ENCODE measurements around the gene ALOX5AP.

ALOX5AP gene

DNA sequence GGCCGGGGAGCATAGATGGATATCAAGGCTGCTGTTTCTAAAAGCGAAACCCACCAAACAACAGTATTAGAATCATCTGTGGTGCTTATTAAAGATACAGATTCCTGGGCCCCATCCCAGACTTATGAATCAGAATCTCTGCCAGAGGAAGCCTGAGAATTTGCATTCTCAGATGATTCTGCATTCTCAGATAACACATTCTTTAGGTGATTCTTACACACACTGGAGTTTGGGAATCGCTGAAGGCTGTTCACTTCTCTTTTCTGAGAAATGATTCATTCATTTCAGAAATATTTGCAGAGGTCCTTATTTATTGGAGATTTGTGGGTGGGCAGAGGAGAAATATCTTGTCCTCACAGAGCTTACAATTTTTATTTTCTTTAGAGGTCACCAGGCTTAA is 24.4 kb downstream of the ALOX5AP start:
- DNase-seq (ENCODE audit: low read depth) = no peak

DNA sequence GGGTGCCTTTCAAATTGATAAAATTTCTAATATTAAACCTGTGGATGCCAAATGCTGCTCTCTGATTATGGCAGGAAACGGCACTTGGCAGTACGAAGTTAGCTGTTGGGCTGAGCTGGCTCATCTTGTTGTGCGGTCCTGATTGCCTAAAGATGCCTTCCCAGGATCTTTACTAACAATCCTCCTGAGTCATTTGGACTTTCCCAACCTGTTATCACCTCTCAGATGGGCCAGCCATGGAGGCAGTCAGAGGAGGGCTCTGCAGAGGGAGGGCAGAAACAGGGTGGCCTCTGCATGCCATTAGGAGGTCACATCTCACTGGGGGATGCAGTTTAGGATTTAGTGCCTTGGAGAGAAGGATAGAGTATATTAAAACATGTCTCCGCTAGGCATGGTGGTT is 27.3 kb downstream of the ALOX5AP start:
- DNase-seq (ENCODE audit: low read depth) = no peak

DNA sequence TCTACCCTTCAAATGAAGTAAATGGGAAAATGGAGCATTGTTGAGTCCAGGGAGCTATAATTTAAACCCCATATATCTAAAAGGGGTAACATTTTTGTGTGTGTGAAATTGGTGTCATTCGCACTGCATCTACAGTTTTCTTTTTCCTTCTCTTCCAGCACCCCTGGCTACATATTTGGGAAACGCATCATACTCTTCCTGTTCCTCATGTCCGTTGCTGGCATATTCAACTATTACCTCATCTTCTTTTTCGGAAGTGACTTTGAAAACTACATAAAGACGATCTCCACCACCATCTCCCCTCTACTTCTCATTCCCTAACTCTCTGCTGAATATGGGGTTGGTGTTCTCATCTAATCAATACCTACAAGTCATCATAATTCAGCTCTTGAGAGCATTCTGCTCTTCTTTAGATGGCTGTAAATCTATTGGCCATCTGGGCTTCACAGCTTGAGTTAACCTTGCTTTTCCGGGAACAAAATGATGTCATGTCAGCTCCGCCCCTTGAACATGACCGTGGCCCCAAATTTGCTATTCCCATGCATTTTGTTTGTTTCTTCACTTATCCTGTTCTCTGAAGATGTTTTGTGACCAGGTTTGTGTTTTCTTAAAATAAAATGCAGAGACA is 28.6 kb downstream of the ALOX5AP start:
- DNase-seq (ENCODE audit: low read depth) = no peak

DNA sequence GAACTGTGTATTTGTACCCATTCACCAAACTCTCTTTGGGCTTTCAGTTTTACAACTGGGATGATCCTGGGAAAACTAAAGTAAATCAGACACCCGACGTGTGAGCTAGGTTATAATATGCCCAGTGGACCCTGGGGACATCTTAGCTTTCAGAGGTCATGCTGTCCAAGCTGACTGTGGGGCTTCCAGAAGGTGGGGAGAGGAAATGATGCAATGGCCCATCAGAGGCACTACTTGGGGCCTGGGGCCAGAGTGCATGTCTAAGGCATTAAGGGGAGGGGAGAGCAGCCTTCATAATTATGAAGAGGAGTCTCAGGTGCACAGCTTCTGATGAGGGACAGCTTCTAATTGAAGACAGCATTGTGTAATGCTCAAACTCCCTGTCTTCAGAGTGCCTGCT is 30.9 kb downstream of the ALOX5AP start:
- no peak for DNase-seq (ENCODE audit: low read depth)

DNA sequence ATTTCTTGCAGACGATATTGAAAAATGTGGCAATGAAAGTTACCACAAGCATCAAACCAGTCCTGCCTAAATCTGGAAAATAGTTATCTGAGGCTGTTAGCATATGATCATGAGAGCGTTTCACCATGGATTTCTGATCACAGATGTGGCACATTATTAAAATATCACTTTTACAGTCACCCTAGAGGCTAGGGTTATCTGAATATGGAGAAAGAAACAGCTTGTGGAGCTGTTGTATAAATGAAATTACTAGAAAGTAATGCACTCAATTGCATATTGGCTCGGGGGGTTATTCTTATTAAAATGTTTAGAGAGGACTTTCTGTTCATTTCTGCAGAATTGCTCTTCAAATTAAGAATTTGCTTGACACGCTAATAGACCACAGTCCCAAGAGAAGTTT is 35.6 kb downstream of the ALOX5AP start:
- DNase-seq (ENCODE audit: low read depth) = no peak

DNA sequence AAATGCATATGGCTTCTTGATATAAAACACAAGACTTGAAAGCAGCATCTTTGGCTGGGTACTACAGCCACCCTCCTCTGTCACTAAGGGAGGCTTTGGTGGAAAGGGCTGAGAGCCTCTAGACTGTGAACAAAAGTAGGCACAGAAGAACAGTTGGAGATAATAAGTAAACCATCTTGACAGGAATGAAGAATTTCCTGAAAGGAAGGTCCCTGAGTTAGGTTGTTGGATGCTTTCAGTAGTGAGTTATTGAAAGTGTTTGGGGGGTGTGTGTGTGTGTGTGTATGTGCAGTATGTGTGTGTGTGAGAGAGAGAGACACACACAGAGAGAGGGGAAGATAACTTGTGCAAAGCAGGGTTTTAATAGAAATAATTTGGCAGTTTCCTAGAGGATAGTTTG is 38.2 kb downstream of the ALOX5AP start:
- DNase-seq (ENCODE audit: low read depth) = no peak

DNA sequence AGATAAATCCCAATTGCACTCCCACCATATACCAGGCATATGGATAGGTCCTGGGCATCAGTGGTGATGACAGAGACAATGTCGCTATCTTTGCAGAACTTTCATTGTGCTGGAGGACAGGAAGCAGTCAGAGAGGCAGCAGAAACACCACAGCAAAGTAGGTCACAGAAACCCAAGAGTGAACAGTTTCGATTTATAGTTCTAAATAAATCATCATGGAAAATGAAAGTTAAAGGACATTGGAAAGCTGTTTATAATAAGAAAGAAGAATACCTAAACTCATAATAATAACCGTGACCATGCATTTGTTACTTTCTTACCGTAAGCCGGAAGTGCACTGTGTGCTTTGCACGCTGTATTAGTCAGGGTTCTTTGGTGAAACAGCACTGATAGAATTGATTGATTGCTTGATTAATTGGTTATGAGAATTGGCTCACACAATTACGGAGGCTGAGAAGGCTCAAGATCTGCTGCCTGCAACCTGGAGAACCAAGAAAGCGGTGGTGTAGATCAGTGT is 38.9 kb downstream of the ALOX5AP start:
- no peak for DNase-seq (ENCODE audit: low read depth)

DNA sequence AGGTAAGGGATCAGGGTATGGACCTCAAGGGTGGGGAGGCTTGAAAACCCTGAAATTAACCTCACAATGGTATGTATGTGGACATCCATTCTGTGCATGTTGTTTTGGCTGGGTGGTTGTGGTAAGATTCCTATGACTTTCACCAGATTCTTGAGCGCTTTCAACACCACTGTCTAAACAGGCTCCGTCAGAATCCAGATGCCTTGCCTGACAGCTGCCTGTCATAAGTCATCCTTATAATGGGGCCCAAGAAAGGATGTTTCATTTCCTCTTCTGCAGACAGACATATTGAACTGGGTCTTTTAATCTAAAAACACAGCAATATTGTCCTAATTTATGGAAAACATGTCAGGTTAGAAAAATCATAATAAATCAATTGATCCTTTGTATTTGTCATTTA is 41.3 kb downstream of the ALOX5AP start:
- DNase-seq (ENCODE audit: low read depth) = no peak

DNA sequence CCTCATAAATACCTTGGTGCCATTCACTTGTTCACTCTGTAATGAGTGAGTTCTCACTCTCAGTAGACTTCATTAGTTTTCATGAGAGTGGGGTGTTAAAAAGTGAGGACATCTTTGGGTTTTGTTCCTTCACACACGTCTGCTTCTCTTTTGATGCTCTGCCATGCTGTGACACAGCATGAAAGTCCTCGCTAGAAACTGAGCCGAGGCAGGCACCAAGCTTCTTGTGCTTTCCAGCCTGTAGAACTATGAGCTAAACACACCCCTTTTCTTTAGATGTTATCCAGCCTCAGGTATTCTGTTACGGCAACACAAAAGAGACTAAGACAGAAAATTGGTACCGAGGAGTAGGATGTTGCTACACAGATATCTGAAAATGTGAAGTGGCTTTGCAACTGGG is 43.7 kb downstream of the ALOX5AP start:
- no peak for DNase-seq (ENCODE audit: low read depth)

DNA sequence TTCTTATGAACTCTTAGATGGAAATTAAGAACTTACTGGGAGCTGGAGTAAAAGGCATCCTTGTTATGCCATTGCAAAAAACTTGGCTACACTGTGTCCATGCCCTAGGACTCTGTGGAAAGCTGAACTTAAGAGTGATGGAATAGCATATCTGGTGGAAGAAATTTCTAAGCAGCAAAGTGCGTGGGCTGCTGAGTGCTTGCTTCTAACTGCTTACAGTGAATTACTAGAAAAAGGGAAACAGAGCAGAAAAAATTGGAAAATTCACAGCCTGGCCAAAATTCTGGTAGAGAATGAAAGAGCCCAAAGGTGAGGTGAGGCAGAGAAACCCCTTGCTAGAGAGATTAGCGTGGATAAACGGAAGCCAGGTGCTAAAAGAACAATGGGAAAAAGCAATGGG is 44.3 kb downstream of the ALOX5AP start:
- DNase-seq (ENCODE audit: low read depth) = no peak

DNA sequence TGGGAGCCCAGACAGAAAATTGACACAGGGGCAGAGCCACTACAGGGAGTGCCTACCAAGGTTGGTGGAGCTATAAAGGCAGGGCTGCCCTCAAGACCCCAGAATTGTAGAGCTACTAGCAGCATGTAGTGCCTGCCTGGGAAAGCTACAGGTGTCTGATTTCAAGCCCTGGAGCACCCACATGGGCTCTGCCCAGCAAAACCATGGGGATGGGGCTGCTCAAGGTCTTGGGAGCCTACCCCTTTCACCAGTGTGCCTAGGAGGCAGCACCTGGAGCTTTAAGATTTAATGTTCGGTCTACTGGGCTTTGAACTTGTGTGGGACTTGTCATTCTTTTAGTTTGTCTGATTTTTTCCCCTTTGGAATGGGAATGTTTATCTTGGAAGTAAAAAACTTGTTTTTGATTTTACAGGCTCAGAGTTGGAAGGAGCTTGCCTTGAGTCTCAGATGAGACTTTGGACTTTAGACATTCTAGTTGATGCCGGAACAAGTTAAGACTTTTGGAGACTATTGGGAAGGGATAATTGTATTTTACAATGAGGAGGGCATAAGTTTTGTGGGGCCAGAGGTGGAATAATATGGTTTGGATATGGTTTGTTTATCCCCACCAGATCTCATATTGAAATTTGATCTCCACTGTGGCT is 45.1 kb downstream of the ALOX5AP start:
- DNase-seq (ENCODE audit: low read depth) = no peak

DNA sequence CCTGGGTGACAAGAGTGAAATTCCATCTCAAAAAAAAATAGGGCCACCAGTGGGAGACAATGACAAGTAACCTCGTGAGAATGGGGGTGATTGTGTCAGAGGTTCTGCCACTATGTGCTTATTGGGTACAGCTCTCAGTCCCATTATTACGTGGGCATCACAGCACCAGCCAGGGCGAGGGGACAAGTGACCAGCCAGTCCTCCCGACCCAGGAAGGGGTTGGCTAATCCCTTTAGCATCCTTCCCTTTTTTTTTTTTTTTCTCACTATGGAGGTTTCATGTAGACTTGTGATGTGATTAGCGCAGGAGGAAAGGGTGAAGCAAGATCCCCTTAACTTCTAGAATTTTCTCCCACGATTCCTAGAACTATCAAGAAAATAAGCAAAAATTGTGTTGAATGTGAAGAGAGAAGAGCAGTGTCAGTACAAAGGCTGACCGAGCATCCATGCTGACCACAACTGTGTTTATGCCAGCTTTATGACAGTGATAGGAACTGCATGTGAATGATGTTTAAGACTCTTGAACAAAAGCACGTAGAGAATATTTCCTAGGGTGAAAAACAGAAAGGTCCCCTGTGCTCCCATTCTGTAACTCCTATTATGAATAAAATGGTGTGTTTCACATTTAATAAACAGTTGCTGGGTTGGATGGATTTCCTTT is 50.0 kb downstream of the ALOX5AP start:
- DNase-seq (ENCODE audit: low read depth) = no peak

DNA sequence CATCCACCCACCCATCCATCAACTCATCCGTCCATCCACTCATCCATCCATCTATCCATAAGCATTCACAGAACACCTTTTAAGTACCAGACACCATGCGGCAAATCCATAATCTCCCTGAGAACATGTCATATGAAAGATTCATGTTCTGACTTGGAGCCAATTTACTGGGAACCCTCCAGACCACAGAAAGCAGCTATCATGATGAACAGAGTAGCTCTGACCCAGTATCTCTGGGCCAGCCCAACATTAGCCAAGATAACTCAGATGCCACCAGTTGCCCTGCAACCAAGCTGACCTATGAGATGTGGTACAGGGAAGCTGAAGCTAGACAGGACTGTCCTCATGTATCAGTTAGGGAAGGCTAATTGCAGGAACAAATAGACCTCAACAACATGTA is 51.3 kb downstream of the ALOX5AP start:
- DNase-seq (ENCODE audit: low read depth) = no peak

DNA sequence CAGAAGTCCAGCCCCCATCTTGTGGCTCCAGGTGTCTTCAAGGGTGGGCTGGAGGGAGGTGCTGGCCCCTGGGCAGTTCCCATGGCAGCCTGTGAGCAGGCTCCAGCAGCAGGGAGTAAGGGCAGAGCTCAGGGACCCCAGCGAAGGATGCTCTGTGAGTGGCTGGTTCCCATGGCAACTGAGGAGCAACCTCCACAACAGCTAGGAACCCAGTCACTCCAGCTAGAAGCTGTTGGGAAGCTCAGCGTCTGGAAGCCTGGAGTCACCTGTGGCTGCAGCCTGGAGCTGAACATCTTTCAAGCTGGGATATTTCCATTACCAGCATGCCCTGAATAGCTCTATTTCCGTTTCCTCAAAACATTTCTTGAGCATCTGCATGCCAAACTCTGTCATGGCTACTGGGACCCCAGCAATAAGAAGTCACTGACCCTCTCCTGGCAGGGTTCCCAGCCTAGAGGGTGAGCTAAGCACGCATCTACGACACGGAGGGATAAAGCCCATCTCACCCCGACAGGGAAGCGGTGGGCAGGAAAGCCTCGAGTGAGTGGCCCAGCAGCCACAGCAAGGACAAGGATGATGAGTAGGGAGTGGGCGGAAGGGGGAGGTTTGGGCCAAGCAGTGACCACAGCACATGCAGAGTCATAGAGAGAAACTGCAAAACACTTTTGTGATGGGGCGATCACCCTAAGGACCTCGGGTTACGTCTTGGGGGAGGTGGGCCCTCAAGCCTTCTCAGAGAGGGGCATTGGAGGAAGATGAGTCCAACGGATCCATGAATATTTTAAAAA is 52.6 kb downstream of the ALOX5AP start:
- no peak for DNase-seq (ENCODE audit: low read depth)

DNA sequence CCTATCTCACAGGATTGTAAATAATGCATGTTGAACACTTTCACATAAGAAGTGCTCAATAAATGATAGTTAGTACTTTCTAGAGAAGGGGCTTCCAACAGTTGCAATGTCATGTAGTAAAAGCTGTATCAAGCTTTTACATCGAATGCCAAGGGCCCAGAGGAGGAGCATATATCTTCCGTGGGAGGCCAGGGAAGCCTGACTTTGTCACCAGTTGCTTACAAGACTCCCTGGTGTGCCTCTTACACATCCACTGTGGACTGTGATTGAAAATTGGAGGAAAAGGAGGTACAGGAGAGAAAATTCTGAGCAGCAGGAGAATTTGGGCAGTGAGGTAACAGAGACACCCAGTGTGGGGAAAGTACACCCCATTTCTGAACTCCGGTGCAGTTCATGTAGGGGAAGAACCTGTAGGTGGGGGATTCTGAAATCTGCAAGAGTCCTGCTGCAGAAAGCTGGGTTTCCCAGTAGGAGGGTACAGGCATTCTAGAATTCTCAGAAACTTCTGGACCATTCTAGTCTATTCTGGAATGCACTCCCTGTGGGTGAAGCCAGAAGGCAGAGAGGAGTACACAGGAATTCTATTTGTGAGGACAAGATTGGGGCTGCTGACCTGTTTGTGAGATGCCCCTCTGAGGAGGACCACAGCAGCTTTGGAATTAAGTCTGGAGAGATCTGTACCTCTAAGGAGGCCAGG is 54.0 kb downstream of the ALOX5AP start:
- no peak for DNase-seq (ENCODE audit: low read depth)

DNA sequence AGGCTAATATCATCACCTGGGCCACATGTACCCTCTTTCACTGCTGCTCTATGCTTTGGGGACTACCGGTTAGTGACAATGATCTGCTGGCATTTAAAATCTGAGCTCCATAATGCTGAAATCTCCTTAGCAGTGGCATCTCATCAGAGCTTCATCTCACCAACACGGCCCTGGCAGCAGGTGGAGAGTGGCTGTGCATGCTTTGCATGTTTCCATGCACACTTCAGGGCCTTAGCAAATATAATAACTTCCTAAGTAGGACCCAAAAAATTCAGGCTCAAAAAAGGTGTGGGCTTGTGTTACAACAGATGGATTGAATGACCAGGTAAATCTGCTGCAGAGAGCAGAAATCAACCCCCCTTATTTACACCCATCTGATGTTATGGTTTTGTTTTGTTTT is 55.2 kb downstream of the ALOX5AP start:
- no peak for DNase-seq (ENCODE audit: low read depth)

DNA sequence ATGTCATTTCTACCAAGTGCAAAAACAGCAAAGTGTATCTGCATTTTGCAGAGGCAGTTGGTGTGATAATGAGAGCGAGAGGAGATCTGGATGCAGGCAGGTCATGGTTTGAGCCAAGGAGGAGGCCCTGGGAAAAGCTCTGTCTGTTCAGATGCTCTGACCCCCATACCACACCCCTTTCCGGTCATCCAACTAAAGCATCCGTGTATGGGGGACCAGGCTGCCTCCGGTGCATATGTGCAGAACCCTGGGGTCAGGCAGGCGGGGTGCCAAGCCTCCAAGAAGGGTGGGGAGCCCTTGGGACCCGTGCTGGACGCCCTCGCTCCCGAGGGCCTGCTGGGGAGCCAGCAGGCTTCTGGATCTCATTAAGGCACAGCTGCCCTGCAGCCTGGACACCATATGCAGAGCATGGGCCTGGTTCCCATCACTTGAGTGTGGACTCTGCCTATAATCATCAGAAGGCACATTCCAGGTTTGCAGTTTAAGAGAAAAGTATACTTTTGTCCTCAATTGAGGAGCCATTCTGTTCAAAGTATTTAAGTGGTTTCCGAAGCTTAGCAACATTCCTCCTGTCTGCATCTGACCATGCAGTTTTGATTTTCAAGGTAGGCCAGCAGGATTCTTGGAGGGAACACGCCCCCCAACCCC is 56.1 kb downstream of the ALOX5AP start:
- DNase-seq (ENCODE audit: low read depth) = no peak

DNA sequence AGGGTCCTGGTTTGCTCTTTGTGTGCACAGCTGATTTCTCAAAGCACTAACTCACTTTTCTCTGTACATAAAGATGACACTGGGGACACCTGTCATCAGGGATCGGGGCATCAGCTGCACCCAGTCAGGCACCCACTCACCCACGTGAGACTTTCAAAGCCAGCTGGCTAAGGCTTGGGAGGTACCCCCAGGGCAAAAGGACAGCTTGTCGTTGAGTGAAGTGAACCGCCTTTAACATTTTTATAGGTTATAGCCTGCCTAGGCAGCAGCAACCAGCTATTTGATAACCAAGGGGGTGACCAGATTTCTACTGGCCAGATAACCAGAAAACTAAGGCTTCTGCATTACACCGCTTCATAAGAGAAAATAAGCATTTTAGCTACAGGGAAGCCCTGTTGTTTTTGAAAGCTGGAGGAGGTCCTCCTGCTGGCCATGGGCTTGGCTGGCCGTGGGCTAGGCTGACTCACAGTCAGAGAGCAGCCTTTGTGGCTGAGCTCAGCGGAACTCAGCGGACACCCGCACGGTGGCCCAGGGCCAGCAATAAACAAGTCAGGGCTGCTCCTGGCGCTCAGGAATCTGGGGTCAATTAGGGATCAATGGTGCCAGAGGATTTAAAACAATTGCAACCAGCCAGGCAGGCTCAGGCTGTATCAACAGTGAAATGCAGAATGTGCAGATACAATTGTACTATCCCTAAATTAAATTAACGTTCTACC is 57.1 kb downstream of the ALOX5AP start:
- no peak for DNase-seq (ENCODE audit: low read depth)

DNA sequence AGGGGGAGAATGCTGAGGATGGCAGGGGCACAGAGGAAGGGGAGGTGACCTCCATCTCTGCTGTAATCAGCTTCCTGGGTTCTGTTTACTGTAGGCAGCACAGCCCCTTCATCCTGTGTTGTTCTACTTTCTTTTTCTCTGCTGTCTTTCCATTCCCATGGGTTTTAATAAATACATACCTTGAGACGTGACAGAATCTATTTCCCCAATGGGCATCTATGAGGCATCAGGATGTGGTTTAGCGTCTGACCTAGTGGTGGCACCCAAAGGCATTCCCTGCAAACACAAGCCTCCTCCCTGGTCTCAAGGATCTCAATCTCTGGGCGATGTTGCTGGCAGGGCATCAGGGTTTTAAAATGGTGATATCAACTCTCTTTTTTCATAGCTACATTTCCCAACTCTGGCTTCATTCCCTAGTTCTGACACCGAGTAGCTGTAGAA is 60.8 kb downstream of the ALOX5AP start:
- no peak for DNase-seq (ENCODE audit: low read depth)

DNA sequence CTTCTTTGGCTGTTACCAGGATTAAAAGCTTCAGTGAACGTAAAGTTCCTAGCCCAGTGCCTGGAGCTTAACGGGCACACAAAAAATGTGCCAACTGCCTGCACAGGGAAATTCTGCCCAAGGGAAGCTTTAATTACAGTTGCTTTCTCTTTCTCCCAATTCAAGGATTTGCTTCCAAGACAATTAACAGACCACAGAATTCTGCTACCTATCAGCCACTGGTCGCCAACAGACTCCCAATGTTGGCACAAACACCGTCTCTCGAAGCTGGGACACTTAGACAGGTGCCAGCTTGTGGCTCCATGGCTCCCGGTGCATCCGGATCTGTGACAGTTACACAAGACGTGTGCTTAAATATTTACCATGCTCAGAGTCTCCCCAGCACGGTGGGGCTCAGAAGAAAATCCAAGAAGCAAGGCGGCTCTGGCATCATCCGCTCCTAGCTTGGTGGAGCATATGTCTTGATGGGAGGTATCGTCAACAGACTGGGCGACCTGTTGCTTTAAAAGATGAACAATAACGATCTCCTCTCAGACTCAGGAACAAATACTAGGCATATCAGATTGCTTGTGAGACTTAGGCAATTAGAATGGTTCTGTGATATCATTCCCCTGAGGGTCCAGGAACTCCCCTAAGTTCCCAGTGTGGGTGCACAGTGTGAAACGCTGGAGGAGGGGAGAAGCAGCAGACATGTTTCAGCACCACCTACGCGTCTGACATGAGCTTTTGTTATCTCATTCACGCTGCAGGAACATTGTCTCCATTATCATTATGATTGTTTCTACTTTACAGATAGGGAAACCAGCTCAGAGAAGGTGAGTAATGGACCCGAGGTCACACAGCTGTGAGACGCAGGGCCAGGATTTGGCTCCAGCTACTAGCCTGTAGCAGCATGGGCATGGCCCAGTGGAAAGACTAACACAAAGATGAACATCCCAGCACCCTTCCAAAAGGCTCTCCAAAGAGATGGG is 61.6 kb downstream of the ALOX5AP start:
- DNase-seq (ENCODE audit: low read depth) = no peak

Data from stimulated activated CD8-positive, alpha-beta memory T cell treated with anti-CD3 and anti-CD28 coated beads, Interleukin-15, amount 100 ng/mL, for 24 hours (primary cell).